OCI-LY1 (cell line): ENCODE data around the gene PSMD4.

Experiments
- H2AFZ ChIP-seq: fragments of 200-600 bp; sonication (generic), shearing (Covaris generic); 2 replicates; pipeline ENCODE4 v1.6.0; 2014; ENCODE audit warnings: antibody characterized with exemption, mild to moderate bottlenecking, low read length
- H3F3A ChIP-seq: fragments of 200-600 bp; sonication (generic), shearing (Covaris generic); 2 replicates; pipeline ENCODE4 v1.6.0; 2014; ENCODE audit warnings: mild to moderate bottlenecking, antibody characterized with exemption, low read length, moderate library complexity; ENCODE audit not compliant: insufficient read depth
- H3K27ac ChIP-seq: fragments of 200-600 bp; sonication (generic); 2 replicates; pipeline ENCODE4 v1.5.1; 2014; ENCODE audit warnings: low read length, mixed run types, mild to moderate bottlenecking, low read depth; ENCODE audit not compliant: poor library complexity, severe bottlenecking
- H3K27me3 ChIP-seq: fragments of 200-600 bp; sonication (generic); 2 replicates; pipeline ENCODE4 v1.6.0; 2014; ENCODE audit warnings: antibody characterized with exemption, mild to moderate bottlenecking, low read length, moderate library complexity; ENCODE audit not compliant: insufficient read depth
- H3K36me3 ChIP-seq: fragments of 200-600 bp; sonication (generic); 2 replicates; pipeline ENCODE4 v1.6.1; 2014; ENCODE audit warnings: mild to moderate bottlenecking, antibody characterized with exemption, low read length, moderate library complexity, mixed read lengths; ENCODE audit not compliant: insufficient read depth
- H3K4me1 ChIP-seq: fragments of 200-600 bp; sonication (generic); 2 replicates; pipeline ENCODE4 v1.5.1; 2014; ENCODE audit warnings: mild to moderate bottlenecking, low read length, moderate library complexity; ENCODE audit not compliant: insufficient read depth, severe bottlenecking
- H3K4me2 ChIP-seq: fragments of 200-600 bp; sonication (generic), shearing (Covaris generic); 2 replicates; pipeline ENCODE4 v1.6.1; 2014; ENCODE audit warnings: low read length
- H3K4me3 ChIP-seq: fragments of 200-600 bp; sonication (generic); 2 replicates; pipeline ENCODE4 v1.5.1; 2014; ENCODE audit warnings: low read length, low read depth, mild to moderate bottlenecking, mixed read lengths; ENCODE audit not compliant: poor library complexity, severe bottlenecking
- H3K79me2 ChIP-seq: fragments of 200-600 bp; shearing (Covaris generic); 2 replicates; pipeline ENCODE4 v1.6.1; 2016; ENCODE audit warnings: mixed run types, low read length, mixed read lengths; ENCODE audit not compliant: insufficient read depth
- H3K9ac ChIP-seq: fragments of 200-600 bp; sonication (generic), shearing (Covaris generic); 2 replicates; pipeline ENCODE4 v1.6.1; 2014; ENCODE audit warnings: mild to moderate bottlenecking, low read length, mixed read lengths
- H3K9me2 ChIP-seq: fragments of 200-600 bp; sonication (generic), shearing (Covaris generic); 2 replicates; pipeline ENCODE4 v1.6.1; 2014; ENCODE audit warnings: low read depth, mild to moderate bottlenecking, low read length, mixed read lengths
- H3K9me3 ChIP-seq: fragments of 200-600 bp; shearing (Covaris generic); 2 replicates; pipeline ENCODE4 v1.6.1; 2014; ENCODE audit warnings: low read length, mixed read lengths
- H4K20me1 ChIP-seq: fragments of 200-600 bp; sonication (generic), shearing (Covaris generic); 2 replicates; pipeline ENCODE4 v1.6.0; 2016; ENCODE audit warnings: mild to moderate bottlenecking, low read length; ENCODE audit not compliant: insufficient read depth
- CTCF ChIP-seq: fragments of 200-600 bp; sonication (generic), shearing (Covaris generic); IDR thresholded peaks from 2 replicates; pipeline ENCODE4 v1.5.1; 2017; ENCODE audit warnings: mild to moderate bottlenecking, antibody characterized with exemption, low read length, moderate library complexity, mixed read lengths
- EZH2 ChIP-seq: fragments of 200-600 bp; sonication (generic), shearing (Covaris generic); IDR thresholded peaks from 2 replicates; pipeline ENCODE4 v1.8.0; 2017; ENCODE audit warnings: borderline replicate concordance, mixed run types, mild to moderate bottlenecking, antibody characterized with exemption, low read length, moderate library complexity, mixed read lengths

PSMD4 gene

DNA sequence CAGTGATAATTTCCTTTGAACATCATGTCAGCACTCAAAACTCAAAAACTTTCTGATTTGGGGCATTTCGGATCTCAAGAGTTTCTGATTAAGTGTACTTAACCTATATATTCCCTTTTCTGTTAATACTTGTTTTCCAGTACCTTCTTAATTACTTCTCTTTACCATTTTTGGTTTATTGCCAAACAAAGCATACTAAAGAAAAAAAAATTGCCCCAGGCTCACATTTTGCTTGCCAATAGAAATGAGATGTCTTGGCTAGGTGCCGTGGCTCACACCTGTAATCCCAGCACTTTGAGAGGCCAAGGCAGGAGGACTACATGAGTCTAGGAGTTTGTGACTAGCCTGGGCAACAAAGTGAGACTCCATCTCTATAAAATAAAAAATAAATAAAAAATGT lies 4.8 kb downstream of the PSMD4 start:
- no peak overlapping the region for H3K27ac ChIP-seq
- no peaks in the 10 kb centered on the region for H4K20me1 ChIP-seq
- no peaks in the 10 kb centered on the region for H3K27me3 ChIP-seq
- no peak overlapping the region for H3K9ac ChIP-seq
- H2AFZ ChIP-seq, result no peak overlapping the region
- no peaks in the 10 kb centered on the region for H3F3A ChIP-seq
- H3K79me2 ChIP-seq, result peaks cover 44% of the 10 kb centered on the region
- H3K4me1 ChIP-seq, result peaks cover 7% of the 10 kb centered on the region
- H3K4me3 ChIP-seq, result no peak overlapping the region
- no peak for TF ChIP-seq CTCF
- no peak for TF ChIP-seq EZH2
- peaks cover 32% of the 10 kb centered on the region for H3K36me3 ChIP-seq
- H3K9me3 ChIP-seq, result no peaks in the 10 kb centered on the region
- no peak overlapping the region for H3K4me2 ChIP-seq
- no peaks in the 10 kb centered on the region for H3K9me2 ChIP-seq

GRCh38 chr1:151265446-151266236 lies 11.1 kb downstream of the PSMD4 start:
- H3K27ac ChIP-seq, result no peak overlapping the region
- no peaks in the 10 kb centered on the region for H4K20me1 ChIP-seq
- H3F3A ChIP-seq, result no peaks in the 10 kb centered on the region

DNA sequence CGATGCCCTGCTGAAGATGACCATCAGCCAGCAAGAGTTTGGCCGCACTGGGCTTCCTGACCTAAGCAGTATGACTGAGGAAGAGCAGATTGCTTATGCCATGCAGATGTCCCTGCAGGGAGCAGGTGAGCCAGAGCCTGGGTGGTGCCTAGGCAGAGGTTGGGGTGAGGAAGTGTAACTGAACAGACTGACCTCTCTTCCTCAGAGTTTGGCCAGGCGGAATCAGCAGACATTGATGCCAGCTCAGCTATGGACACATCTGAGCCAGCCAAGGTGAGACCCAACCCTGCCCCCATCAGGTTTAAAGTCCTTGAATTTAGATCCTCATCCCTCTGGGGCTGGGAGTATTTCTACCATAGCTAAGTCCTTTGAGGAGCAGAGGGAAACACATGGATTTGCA lies 11.8 kb downstream of the PSMD4 start:
- Histone ChIP-seq H3K9me2 (no peaks in the 10 kb centered on the region), H3F3A (no peaks in the 10 kb centered on the region), H3K36me3 (peaks cover 76% of the 10 kb centered on the region), H3K4me3 (no peak overlapping the region), H3K27ac (no peak overlapping the region), H3K4me1 (no peaks in the 10 kb centered on the region), H3K9me3 (no peaks in the 10 kb centered on the region), H3K27me3 (no peaks in the 10 kb centered on the region), H3K9ac (no peak overlapping the region), H4K20me1 (no peaks in the 10 kb centered on the region), H3K4me2 (no peak overlapping the region), H3K79me2 (no peaks in the 10 kb centered on the region), H2AFZ (no peak overlapping the region)
- TF ChIP-seq EZH2 (no peak), CTCF (no peak)

More at GRCh38 chr1:151265446-151266236, 11.1 kb downstream of the PSMD4 start:
- Histone ChIP-seq H3K4me1 (no peaks in the 10 kb centered on the region), H3K9me2 (no peaks in the 10 kb centered on the region), H3K4me2 (no peak overlapping the region), H3K4me3 (no peak overlapping the region), H3K9me3 (no peaks in the 10 kb centered on the region), H3K27me3 (no peaks in the 10 kb centered on the region), H2AFZ (no peak overlapping the region), H3K9ac (no peak overlapping the region), H3K36me3 (peaks cover 73% of the 10 kb centered on the region), H3K79me2 (no peaks in the 10 kb centered on the region)
- TF ChIP-seq EZH2 (no peak), CTCF (no peak)
